HCT116 (cell line): ENCODE data around the gene TLX2. TPM values are rescaled to one million over a fixed set of nuclear protein-coding genes. Genes with fewer than 3 reads are reported as not detected.

Experiments used
- ATAC-seq: fragments of 200-7000 bp; cut with Tn5 transposase; 2 replicates; pipeline ENCODE4 v1.9.1; 2020; ENCODE audit warnings: mild to moderate bottlenecking, moderate library complexity
- BruUV-seq: library from RNA; stranded (reverse); fragments of 400-500 nt; replicated peaks from 2 replicates; lab custom pipeline; 2021; lab: Mats Ljungman, UMichigan
- CTCF ChIA-PET: fragments of 300-600 bp; sonication (Branson Sonifier 250); formaldehyde crosslinking; loops from one replicate; lab custom pipeline; 2021; ENCODE audit warnings: antibody characterized with exemption; lab: Charles Lee
- POLR2A ChIA-PET: fragments of 300-600, 350-600 bp; sonication (Branson Sonifier 250); formaldehyde crosslinking; loops from one replicate; lab custom pipeline; 2021; ENCODE audit warnings: antibody characterized with exemption; lab: Charles Lee
- RAD21 ChIA-PET, 2 experiments: fragments of 300-600 bp; sonication (Branson Sonifier 250); formaldehyde crosslinking; loops; one replicate each; lab custom pipeline; 2023; ENCODE audit warnings: low total read pairs in 2 of 2; ENCODE audit not compliant: uncharacterized antibody in 2 of 2, unreplicated experiment in 2 of 2, low non-redundant PET in 1 of 2; lab: Charles Lee
- DNase-seq: peaks from one replicate; pipeline ENCODE4 v3.0.0-alpha.2; 2010; ENCODE audit warnings: low read depth, low spot score
- H2AFZ ChIP-seq: fragments of 200-600 bp; shearing (Covaris generic), sonication (generic); 2 replicates; pipeline ENCODE4 v1.6.1; 2017; ENCODE audit warnings: low read depth, mixed run types, mixed read lengths, antibody characterized with exemption, low read length; ENCODE audit not compliant: poor library complexity, severe bottlenecking
- H3K27ac ChIP-seq: 2 replicates; pipeline ENCODE4 v1.5.1; 2012; ENCODE audit warnings: low read depth, low read length
- H3K27me3 ChIP-seq: fragments of 200-600 bp; sonication (generic); 2 replicates; pipeline ENCODE4 v1.6.1; 2016; ENCODE audit warnings: mixed run types, low read length, mixed read lengths; ENCODE audit not compliant: insufficient read depth
- H3K36me3 ChIP-seq, 2 experiments: fragments of 200-500 bp in 1 of 2; fragments of 200-600 bp in 1 of 2; sonication (Bioruptor generic) in 1 of 2; sonication (generic) in 1 of 2; 2 replicates each; pipeline versions ENCODE4 v1.5.1 to v1.6.1; 2014 to 2016; ENCODE audit warnings: low read length in 2 of 2, inconsistent platforms in 1 of 2, mixed read lengths in 1 of 2, mixed run types in 1 of 2; ENCODE audit not compliant: insufficient read depth in 2 of 2, control insufficient read depth in 1 of 2
- H3K4me1 ChIP-seq, 2 experiments: fragments of 200-600 bp in 1 of 2; sonication (generic) in 1 of 2; 2 replicates each; pipeline versions ENCODE4 v1.5.1 to v1.6.1; 2012 to 2017; ENCODE audit warnings: low read length in 2 of 2, inconsistent platforms in 1 of 2, mild to moderate bottlenecking in 1 of 2, mixed read lengths in 1 of 2, mixed run types in 1 of 2, moderate library complexity in 1 of 2; ENCODE audit not compliant: insufficient read depth in 2 of 2, control insufficient read depth in 1 of 2
- H3K4me2 ChIP-seq: fragments of 200-600 bp; sonication (generic); 2 replicates; pipeline ENCODE4 v1.6.1; 2017; ENCODE audit warnings: mixed run types, low read length, mixed read lengths
- H3K4me3 ChIP-seq, 2 experiments: fragments of 200-600 bp in 1 of 2; sonication (generic) in 1 of 2; replicated peaks in 1 of 2; 2 replicates each; pipeline ENCODE4 v1.5.1; 2011 to 2016; ENCODE audit warnings: low read length in 2 of 2, control low read depth in 1 of 2, low read depth in 1 of 2, mild to moderate bottlenecking in 1 of 2, mixed read lengths in 1 of 2, mixed run types in 1 of 2
- H3K79me2 ChIP-seq: fragments of 200-600 bp; sonication (generic); 2 replicates; pipeline ENCODE4 v1.6.1; 2017; ENCODE audit warnings: mild to moderate bottlenecking, mixed run types, low read length, moderate library complexity, mixed read lengths; ENCODE audit not compliant: insufficient read depth
- H3K9ac ChIP-seq: fragments of 200-600 bp; sonication (generic); 2 replicates; pipeline ENCODE4 v1.6.1; 2016; ENCODE audit warnings: low read length, mixed read lengths
- H3K9me2 ChIP-seq: fragments of 200-600 bp; sonication (generic), shearing (Covaris generic); 2 replicates; pipeline ENCODE4 v1.6.1; 2017; ENCODE audit warnings: mixed run types, mild to moderate bottlenecking, moderate library complexity; ENCODE audit not compliant: insufficient read depth
- H3K9me3 ChIP-seq, 2 experiments: fragments of 200-500 bp in 1 of 2; fragments of 200-600 bp in 1 of 2; sonication (Bioruptor generic) in 1 of 2; sonication (generic) in 1 of 2; 2 replicates each; pipeline ENCODE4 v1.6.1; 2014 to 2017; ENCODE audit warnings: low read length in 2 of 2, mixed read lengths in 2 of 2, inconsistent platforms in 1 of 2, low read depth in 1 of 2, mild to moderate bottlenecking in 1 of 2, mixed run types in 1 of 2, moderate library complexity in 1 of 2; ENCODE audit not compliant: control insufficient read depth in 1 of 2, insufficient read depth in 1 of 2
- H4K20me1 ChIP-seq: fragments of 200-600 bp; sonication (generic), shearing (Covaris generic); 2 replicates; pipeline ENCODE4 v1.6.1; 2017; ENCODE audit warnings: mixed run types, mild to moderate bottlenecking, moderate library complexity; ENCODE audit not compliant: insufficient read depth
- CEBPB ChIP-seq: IDR thresholded peaks from 2 replicates; pipeline ENCODE4 v1.6.1; 2012; ENCODE audit warnings: low read depth
- POLR2A ChIP-seq: IDR thresholded peaks from 2 replicates; pipeline ENCODE4 v1.7.0; 2011; ENCODE audit warnings: borderline replicate concordance; ENCODE audit not compliant: insufficient read depth, insufficient read length; ENCODE audit errors: extremely low read depth
- SRF ChIP-seq: IDR thresholded peaks from 2 replicates; pipeline ENCODE4 v1.6.1; 2012; ENCODE audit warnings: low read depth
- intact Hi-C: fragments of 100-400 bp; cut with micrococcal nuclease; formaldehyde crosslinking; loops from 2 replicates; pipeline ENCODE4 v1.10.0; 2022
- total RNA-seq: library from RNA; stranded (reverse); gene quantifications from one replicate; pipeline ENCODE4 v1.2.1, GENCODE V29; 2021; ENCODE audit not compliant: unreplicated experiment

Gene TLX2
- total RNA-seq, 1 experiment from 2014 or later, result not detected

- BruUV-seq, result TSS peak; percentile 49
- Histone ChIP-seq H3K9me2 (no peaks in the 10 kb centered on the region), H3K27ac (peak overlapping the region; percentile 76), H3K9ac (peak overlapping the region; percentile 88), H3K36me3 (peaks cover 18 to 27% of the 10 kb centered on the region in 2 experiments), H3K4me2 (peak overlapping the region; percentile 86), H3K4me3 (peak overlapping the region; percentile 98 to 100), H3K9me3 (no peaks in the 10 kb centered on the region), H3K79me2 (peaks cover 42% of the 10 kb centered on the region), H2AFZ (no peak overlapping the region), H3K4me1 (peaks cover 14 to 30% of the 10 kb centered on the region in 2 experiments), H4K20me1 (no peaks in the 10 kb centered on the region), H3K27me3 (no peaks in the 10 kb centered on the region)
- intact Hi-C loops, result loop anchor here (1.0 to 5.0 kb wide), 2 partner anchors 24 to 278 kb away; no protein-coding TSS in a partner anchor
- CTCF ChIA-PET, result interaction anchor here (1.0 to 2.3 kb wide), 4 partner anchors 15 to 195 kb away, joined by 3 to 7 read pairs (median 5); partner anchors contain the start of gene WBP1
- RAD21 ChIA-PET, result interaction anchor here (0.8 to 1.0 kb wide), 2 partner anchors 48 to 58 kb away, joined by 3 read pairs; partner anchors contain the start of genes CCDC142 (in 1 of the 2), MRPL53 (in 1 of the 2) and TTC31 (in 1 of the 2)
- TF ChIP-seq POLR2A (peak; percentile 17), SRF (no peak)
- ATAC-seq, result peak; percentile 39
- DNase-seq, result no peak
- POLR2A ChIA-PET, result interaction anchor here (1.0 to 1.3 kb wide), 4 partner anchors 13 to 58 kb away, joined by 3 to 7 read pairs (median 3); partner anchors contain the start of genes MRPL53 and PCGF1
Observed at GRCh38 chr2:74530239-74531187, 16.3 kb downstream of the TLX2 start.

- H3K4me2 ChIP-seq, result 0 out of 2 replicates have a peak overlapping the region, but pooled peaks have one; percentile 86
- BruUV-seq, result no TSS peak
- POLR2A ChIA-PET, result interaction anchor here (1.3 kb wide), 1 partner anchor 27 kb away, joined by 4 read pairs; no protein-coding TSS in a partner anchor
Observed at GRCh38 chr2:74531666-74532065, 17.4 kb downstream of the TLX2 start.

More at GRCh38 chr2:74531666-74532065, 17.4 kb downstream of the TLX2 start:
- Histone ChIP-seq H3K36me3 (peaks cover 13 to 19% of the 10 kb centered on the region in 2 experiments), H2AFZ (no peak overlapping the region), H3K9ac (no peak overlapping the region), H3K9me3 (no peaks in the 10 kb centered on the region), H3K4me3 (no peak overlapping the region), H3K27ac (no peak overlapping the region), H3K79me2 (peaks cover 40% of the 10 kb centered on the region), H3K4me1 (peaks cover 14 to 27% of the 10 kb centered on the region in 2 experiments), H4K20me1 (no peaks in the 10 kb centered on the region), H3K27me3 (no peaks in the 10 kb centered on the region), H3K9me2 (no peaks in the 10 kb centered on the region)
- CTCF ChIA-PET, result interaction anchor here (0.9 to 2.3 kb wide), 7 partner anchors 13 to 705 kb away, joined by 3 to 12 read pairs (median 6); partner anchors contain the start of genes CCDC142 and TTC31
- ATAC-seq (no peak), DNase-seq (no peak)
- RAD21 ChIA-PET, result interaction anchor here in 1 of 2 experiments (0.6 kb wide), 1 partner anchor 47 kb away, joined by 3 read pairs; no protein-coding TSS in a partner anchor
- no peak for TF ChIP-seq CEBPB
- intact Hi-C loops, result loop anchor here (1.0 to 5.0 kb wide), 2 partner anchors 198 to 279 kb away; no protein-coding TSS in a partner anchor
